ENCODE results near the gene GTPBP3. TPM values are rescaled to one million over a fixed set of nuclear protein-coding genes. Genes with fewer than 3 reads are reported as not detected.
A peak's percentile ranks its signal among the peaks of the same experiment; 100 is the strongest.

Gene GTPBP3
- total and polyA plus RNA-seq, 2 experiments from 2014 or later: 25.4 to 67.8 TPM

GRCh38 chr19:17351815-17352435, 14.6 kb downstream of the GTPBP3 start:
- no peak for TF ChIP-seq ETS1 (IDR thresholded peaks at IDR 0.05)
- 0 out of 2 replicates have a peak, but pooled peaks have one; percentile 61 for TF ChIP-seq CREB1 (CRISPR knock-in tag; IDR thresholded peaks at IDR 0.05; ENCODE audit: low read depth)
- H3K36me3 Mint-ChIP-seq (ENCODE audit: low read depth): no peaks in the 10 kb centered on the region
- H3K27me3 Mint-ChIP-seq (ENCODE audit: insufficient read depth, low read depth, poor library complexity): peaks cover 22% of the 10 kb centered on the region
- no peaks in the 10 kb centered on the region for H3K27me3 ChIP-seq (ENCODE audit: insufficient read depth)
- no peak for ATAC-seq
- H3K9me2 ChIP-seq (ENCODE audit: insufficient read depth): no peaks in the 10 kb centered on the region
- H3F3A ChIP-seq (replicated peaks; ENCODE audit: low read depth): no peaks in the 10 kb centered on the region
- no peak overlapping the region for H3K4me2 ChIP-seq
- H3K4me3 Mint-ChIP-seq: no peak overlapping the region
- no peak overlapping the region for H3K27ac Mint-ChIP-seq
- H3K9me3 Mint-ChIP-seq: no peaks in the 10 kb centered on the region
- H3K4me1 ChIP-seq (ENCODE audit: insufficient read depth): peaks cover 6% of the 10 kb centered on the region; the same call in 1 of the 2 replicates
- H3K79me2 ChIP-seq (replicated peaks; ENCODE audit: insufficient read depth): no peaks in the 10 kb centered on the region
- no peak for DNase-seq (ENCODE audit: low spot score)
- no peak overlapping the region for H2AFZ ChIP-seq
- no peaks in the 10 kb centered on the region for H4K20me1 ChIP-seq (replicated peaks; ENCODE audit: insufficient read depth)
- H3K4me3 ChIP-seq: no peak overlapping the region
- no peak overlapping the region for H3K27ac ChIP-seq (ENCODE audit: low read depth)
- no peaks in the 10 kb centered on the region for H3K36me3 ChIP-seq (ENCODE audit: insufficient read depth)
- peaks cover 18% of the 10 kb centered on the region for H3K4me1 Mint-ChIP-seq

- no peaks in the 10 kb centered on the region for H3K36me3 Mint-ChIP-seq (ENCODE audit: low read depth)
- DNase-seq (ENCODE audit: low spot score) (no peak), ATAC-seq (no peak)
- H3K27me3 Mint-ChIP-seq (ENCODE audit: insufficient read depth, low read depth, poor library complexity): peaks cover 15% of the 10 kb centered on the region
- Histone ChIP-seq H3K4me1 (ENCODE audit: insufficient read depth) (peaks cover 6% of the 10 kb centered on the region; the same call in 1 of the 2 replicates), H3K9me2 (ENCODE audit: insufficient read depth) (no peaks in the 10 kb centered on the region), H3K27ac (ENCODE audit: low read depth) (no peak overlapping the region), H3K79me2 (replicated peaks; ENCODE audit: insufficient read depth) (no peaks in the 10 kb centered on the region), H3K4me2 (no peak overlapping the region), H4K20me1 (replicated peaks; ENCODE audit: insufficient read depth) (no peaks in the 10 kb centered on the region), H3K27me3 (ENCODE audit: insufficient read depth) (no peaks in the 10 kb centered on the region), H3K4me3 (no peak overlapping the region), H3F3A (replicated peaks; ENCODE audit: low read depth) (no peaks in the 10 kb centered on the region), H2AFZ (peak overlapping the region; percentile 63), H3K36me3 (ENCODE audit: insufficient read depth) (no peaks in the 10 kb centered on the region)
- no peak overlapping the region for H3K4me3 Mint-ChIP-seq
- H3K27ac Mint-ChIP-seq: no peak overlapping the region
- no peaks in the 10 kb centered on the region for H3K9me3 Mint-ChIP-seq
- peaks cover 15% of the 10 kb centered on the region for H3K4me1 Mint-ChIP-seq
- TF ChIP-seq POLR2AphosphoS5 (IDR thresholded peaks at IDR 0.05; ENCODE audit: low read depth) (no peak), REST (IDR thresholded peaks at IDR 0.05; ENCODE audit: unreplicated experiment) (no peak), NANOG (IDR thresholded peaks at IDR 0.05; ENCODE audit: borderline replicate concordance) (no peak), JUNB (IDR thresholded peaks at IDR 0.05; ENCODE audit: unreplicated experiment) (no peak), STAT1 (IDR thresholded peaks at IDR 0.05; ENCODE audit: unreplicated experiment) (no peak), ZNF331 (CRISPR knock-in tag; IDR thresholded peaks at IDR 0.05; ENCODE audit: low read depth) (no peak), CREB1 (CRISPR knock-in tag; IDR thresholded peaks at IDR 0.05; ENCODE audit: low read depth) (no peak), EZH2phosphoT487 (IDR thresholded peaks at IDR 0.05; ENCODE audit: unreplicated experiment) (no peak), EZH2 (IDR thresholded peaks at IDR 0.05; ENCODE audit: low read depth, unreplicated experiment) (no peak), ZNF114 (CRISPR knock-in tag; IDR thresholded peaks at IDR 0.05) (no peak)
Measured at GRCh38 chr19:17352608-17353280, 15.4 kb downstream of the GTPBP3 start.
